Peyer's patch (tissue), 4 donors: ENCODE results near the gene TMEM147. TPM values are rescaled to one million over a fixed set of nuclear protein-coding genes. Genes with fewer than 3 reads are reported as not detected.

Experiments
- DNase-seq, 3 donors: peaks; one replicate each; pipeline ENCODE4 v3.0.0-alpha.2; 2017 to 2019
- H3K27ac ChIP-seq, 4 donors: fragments of 200-600 bp; sonication (generic); one replicate each; pipeline ENCODE4 v1.5.1; 2016 to 2019
- H3K27me3 ChIP-seq, 2 donors: fragments of 200-600 bp; sonication (generic); one replicate each; pipeline ENCODE4 v1.5.1; 2019
- H3K36me3 ChIP-seq, 3 donors: fragments of 200-600 bp; sonication (generic); one replicate each; pipeline ENCODE4 v1.5.1; 2016 to 2019
- H3K4me1 ChIP-seq, 4 donors: fragments of 200-600 bp; sonication (generic); one replicate each; pipeline ENCODE4 v1.5.1; 2016 to 2019
- H3K4me3 ChIP-seq, 4 donors: fragments of 200-600 bp; sonication (generic); 1 replicate in 3 of 4; 2 replicates in 1 of 4; pipeline ENCODE4 v1.5.1; 2016 to 2019; ENCODE audit warnings: mild to moderate bottlenecking in 1 of 4
- H3K9me3 ChIP-seq, 4 donors: fragments of 200-600 bp; sonication (generic); one replicate each; pipeline ENCODE4 v1.5.1; 2016 to 2019; ENCODE audit warnings: mild to moderate bottlenecking in 1 of 4
- POLR2A ChIP-seq, 2 donors: fragments of 450-650 bp; IDR thresholded peaks; one replicate each; pipeline ENCODE4 v1.5.1; 2017; ENCODE audit warnings: antibody characterized with exemption in 2 of 2, mild to moderate bottlenecking in 2 of 2, moderate library complexity in 2 of 2
- total RNA-seq, 4 donors: library from RNA; depleted of rRNA; stranded (reverse); fragments of >200 nt; gene quantifications; one replicate each; pipeline ENCODE4 v1.1.0, GENCODE V29; 2016
- TF ChIP-seq, protein P1 (sequence below), 6 experiments: fragments of 450-650 bp in 4 of 6; fragments of 200-600 bp in 2 of 6; sonication (generic) in 1 of 6; IDR thresholded peaks; one replicate each; pipeline ENCODE4 v1.5.1; 2017 to 2019; ENCODE audit warnings: antibody characterized with exemption in 6 of 6, mild to moderate bottlenecking in 3 of 6, moderate library complexity in 1 of 6

Gene TMEM147
- total RNA-seq, 4 donors from 2014 or later: 34.9 to 59.4 (median 50.9) TPM

DNA sequence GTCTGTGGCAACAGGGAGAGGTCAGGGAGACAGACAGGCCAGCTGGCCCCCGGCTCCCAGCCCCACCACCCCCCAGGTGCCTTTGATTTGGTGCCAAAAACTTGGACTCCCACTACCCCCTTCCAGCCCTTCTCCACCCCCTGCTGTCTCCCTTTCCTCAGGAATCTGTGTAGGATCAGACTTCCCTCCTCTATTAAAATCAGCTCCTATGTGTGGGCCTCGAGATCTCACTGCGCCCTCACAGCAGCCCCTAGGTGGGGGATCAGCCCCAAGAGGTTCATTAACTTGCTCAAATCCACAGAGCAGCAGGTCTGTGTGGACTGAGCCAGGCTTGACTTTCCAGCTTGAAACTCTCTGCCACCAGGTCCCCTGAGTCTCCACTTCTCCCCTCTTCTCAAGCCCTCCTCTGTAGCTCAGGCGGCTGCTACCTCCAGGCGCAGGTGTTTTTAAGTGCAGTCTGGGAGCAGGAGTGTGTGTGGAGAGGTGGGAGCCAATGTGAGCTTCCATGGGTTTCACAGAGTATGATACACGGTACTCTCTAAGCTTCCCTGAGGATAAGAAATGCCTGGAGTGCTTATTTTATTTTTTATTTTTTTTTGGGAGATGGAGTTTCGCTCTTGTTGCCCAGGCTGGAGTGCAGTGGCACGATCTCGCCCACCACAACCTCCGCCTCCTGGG, 10.5 kb upstream of the TMEM147 start:
- peaks cover 0 to 5% of the 10 kb centered on the region in 2 donors for H3K27me3 ChIP-seq
- no peak overlapping the region for H3K4me3 ChIP-seq
- no peak overlapping the region for H3K27ac ChIP-seq
- H3K4me1 ChIP-seq: no peaks in the 10 kb centered on the region
- DNase-seq: no peak
- no peak for TF ChIP-seq POLR2A (IDR thresholded peaks at IDR 0.05)
- TF ChIP-seq, protein P1, sequence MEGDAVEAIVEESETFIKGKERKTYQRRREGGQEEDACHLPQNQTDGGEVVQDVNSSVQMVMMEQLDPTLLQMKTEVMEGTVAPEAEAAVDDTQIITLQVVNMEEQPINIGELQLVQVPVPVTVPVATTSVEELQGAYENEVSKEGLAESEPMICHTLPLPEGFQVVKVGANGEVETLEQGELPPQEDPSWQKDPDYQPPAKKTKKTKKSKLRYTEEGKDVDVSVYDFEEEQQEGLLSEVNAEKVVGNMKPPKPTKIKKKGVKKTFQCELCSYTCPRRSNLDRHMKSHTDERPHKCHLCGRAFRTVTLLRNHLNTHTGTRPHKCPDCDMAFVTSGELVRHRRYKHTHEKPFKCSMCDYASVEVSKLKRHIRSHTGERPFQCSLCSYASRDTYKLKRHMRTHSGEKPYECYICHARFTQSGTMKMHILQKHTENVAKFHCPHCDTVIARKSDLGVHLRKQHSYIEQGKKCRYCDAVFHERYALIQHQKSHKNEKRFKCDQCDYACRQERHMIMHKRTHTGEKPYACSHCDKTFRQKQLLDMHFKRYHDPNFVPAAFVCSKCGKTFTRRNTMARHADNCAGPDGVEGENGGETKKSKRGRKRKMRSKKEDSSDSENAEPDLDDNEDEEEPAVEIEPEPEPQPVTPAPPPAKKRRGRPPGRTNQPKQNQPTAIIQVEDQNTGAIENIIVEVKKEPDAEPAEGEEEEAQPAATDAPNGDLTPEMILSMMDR (IDR thresholded peaks at IDR 0.05): no peak
- H3K9me3 ChIP-seq: no peaks in the 10 kb centered on the region
- no peaks in the 10 kb centered on the region for H3K36me3 ChIP-seq

DNA sequence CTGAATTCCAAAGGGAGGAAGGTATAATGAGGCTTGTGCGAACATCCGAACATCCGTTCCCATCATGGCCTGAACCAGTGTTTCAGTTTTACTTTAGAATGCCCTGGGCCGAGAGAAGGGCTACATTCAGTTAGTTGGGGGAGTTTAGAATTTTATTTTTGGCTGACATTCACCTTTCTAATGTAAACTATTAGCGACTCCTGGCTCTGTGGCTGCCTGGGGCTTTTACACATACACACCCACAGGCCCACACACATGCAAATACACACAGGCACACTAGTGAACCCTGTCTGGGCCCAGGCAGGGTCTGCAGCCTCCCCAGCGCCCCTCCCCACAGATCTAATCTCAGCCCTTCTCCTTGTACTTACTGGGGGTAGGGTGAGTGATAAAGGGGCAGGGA, 6.1 kb upstream of the TMEM147 start:
- Histone ChIP-seq H3K27ac (no peak overlapping the region), H3K27me3 (no peaks in the 10 kb centered on the region), H3K4me1 (peaks cover 0 to 3% (median 0%) of the 10 kb centered on the region in 4 donors), H3K9me3 (no peaks in the 10 kb centered on the region), H3K36me3 (no peaks in the 10 kb centered on the region), H3K4me3 (no peak overlapping the region)
- DNase-seq: no peak
- TF ChIP-seq, protein P1 (IDR thresholded peaks at IDR 0.05): no peak
- TF ChIP-seq POLR2A (IDR thresholded peaks at IDR 0.05): no peak

DNA sequence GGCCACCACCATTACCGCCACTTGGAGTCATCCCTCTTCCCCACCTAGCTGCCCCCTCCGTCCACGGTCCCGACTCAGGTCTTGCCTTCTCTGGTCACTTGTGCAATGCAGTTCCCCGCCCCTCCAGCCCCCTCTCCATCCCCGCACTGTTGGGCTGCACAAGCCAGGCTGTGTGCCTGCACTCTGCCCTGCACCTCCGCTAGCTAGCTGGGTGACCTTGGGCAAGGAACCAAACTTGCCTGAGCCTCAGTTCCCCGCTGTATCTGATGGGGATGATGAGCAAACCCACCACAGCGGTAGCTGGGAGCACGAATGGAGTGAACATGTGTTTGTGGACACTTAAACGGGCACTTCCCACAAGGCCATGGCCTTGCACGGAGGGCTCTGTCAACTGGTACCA, 5.6 kb upstream of the TMEM147 start:
- H3K27ac ChIP-seq: no peak overlapping the region
- TF ChIP-seq POLR2A (IDR thresholded peaks at IDR 0.05): no peak
- TF ChIP-seq, protein P1 (IDR thresholded peaks at IDR 0.05): no peak
- H3K4me1 ChIP-seq: peaks cover 0 to 8% (median 0%) of the 10 kb centered on the region in 4 donors
- H3K27me3 ChIP-seq: no peaks in the 10 kb centered on the region
- no peak overlapping the region for H3K4me3 ChIP-seq
- no peak for DNase-seq
- no peaks in the 10 kb centered on the region for H3K9me3 ChIP-seq
- no peaks in the 10 kb centered on the region for H3K36me3 ChIP-seq

DNA sequence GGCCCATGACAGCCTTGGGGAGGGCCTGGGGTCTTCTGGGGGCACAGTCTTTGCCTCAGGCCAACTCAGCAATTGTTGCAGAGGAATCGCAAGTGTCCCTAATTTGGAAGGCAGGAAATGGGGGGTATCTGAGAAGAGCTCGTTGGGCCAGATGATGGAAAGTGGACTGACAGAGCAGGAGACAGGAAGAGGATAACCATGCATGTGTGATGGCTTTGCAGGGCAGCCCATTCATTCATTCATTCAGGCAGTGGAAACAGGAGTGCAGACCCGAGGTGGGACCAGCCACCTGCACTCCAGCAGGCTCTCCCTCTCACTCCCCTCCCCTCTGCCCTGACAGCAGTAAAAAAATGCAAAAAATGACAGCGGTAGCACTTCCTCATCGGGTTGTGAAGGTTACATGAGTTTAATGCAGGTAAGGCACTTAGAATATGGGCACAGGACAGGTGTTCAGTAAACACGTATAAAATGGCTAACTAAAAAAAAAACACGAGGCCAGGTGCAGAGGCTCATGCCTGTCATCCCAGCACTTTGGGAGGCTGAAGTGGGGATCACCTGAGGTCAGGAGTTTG, 5.0 kb upstream of the TMEM147 start:
- H3K9me3 ChIP-seq: no peaks in the 10 kb centered on the region
- H3K27ac ChIP-seq: no peak overlapping the region
- H3K27me3 ChIP-seq: no peaks in the 10 kb centered on the region
- H3K4me3 ChIP-seq: no peak overlapping the region
- peaks cover 0 to 8% (median 0%) of the 10 kb centered on the region in 4 donors for H3K4me1 ChIP-seq
- no peaks in the 10 kb centered on the region for H3K36me3 ChIP-seq
- TF ChIP-seq, protein P1 (IDR thresholded peaks at IDR 0.05): no peak
- TF ChIP-seq POLR2A (IDR thresholded peaks at IDR 0.05): no peak
- no peak for DNase-seq

DNA sequence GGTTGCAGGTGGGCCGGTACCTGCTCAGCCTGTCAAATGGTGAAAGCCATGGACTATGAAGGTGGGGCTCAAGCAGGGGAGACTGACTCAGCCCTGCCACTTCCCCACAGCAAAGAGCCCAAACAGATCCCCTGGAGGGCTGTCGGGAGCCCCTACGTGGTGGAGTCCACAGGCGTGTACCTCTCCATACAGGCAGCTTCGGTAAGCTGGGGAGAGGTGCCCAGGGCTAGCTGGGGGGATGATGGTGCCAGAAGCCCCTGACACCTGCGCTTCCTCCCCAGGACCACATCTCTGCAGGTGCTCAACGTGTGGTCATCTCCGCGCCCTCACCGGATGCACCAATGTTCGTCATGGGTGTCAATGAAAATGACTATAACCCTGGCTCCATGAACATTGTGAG, 3.2 kb upstream of the TMEM147 start:
- peaks cover 0 to 1% (median 0%) of the 10 kb centered on the region in 3 donors for H3K36me3 ChIP-seq
- no peak overlapping the region for H3K27ac ChIP-seq
- DNase-seq: no peak
- peaks cover 0 to 22% (median 9%) of the 10 kb centered on the region in 4 donors for H3K4me1 ChIP-seq
- H3K27me3 ChIP-seq: no peaks in the 10 kb centered on the region
- no peaks in the 10 kb centered on the region for H3K9me3 ChIP-seq
- TF ChIP-seq, protein P1 (IDR thresholded peaks at IDR 0.05): no peak
- TF ChIP-seq POLR2A (IDR thresholded peaks at IDR 0.05): no peak
- H3K4me3 ChIP-seq: no peak overlapping the region
